IPS-NIHi11 (cell line): Measurements from ENCODE around the gene EIF4A3.
"Not testable (repeated sequence)": the region's sequence is repeated elsewhere in the genome, so short reads cannot be mapped to it uniquely, and the experiment has no call there.

Experiments
- DNase-seq: peaks from one replicate; pipeline ENCODE4 v3.0.0; 2012; ENCODE audit warnings: mixed read lengths, low spot score

EIF4A3 gene

DNA sequence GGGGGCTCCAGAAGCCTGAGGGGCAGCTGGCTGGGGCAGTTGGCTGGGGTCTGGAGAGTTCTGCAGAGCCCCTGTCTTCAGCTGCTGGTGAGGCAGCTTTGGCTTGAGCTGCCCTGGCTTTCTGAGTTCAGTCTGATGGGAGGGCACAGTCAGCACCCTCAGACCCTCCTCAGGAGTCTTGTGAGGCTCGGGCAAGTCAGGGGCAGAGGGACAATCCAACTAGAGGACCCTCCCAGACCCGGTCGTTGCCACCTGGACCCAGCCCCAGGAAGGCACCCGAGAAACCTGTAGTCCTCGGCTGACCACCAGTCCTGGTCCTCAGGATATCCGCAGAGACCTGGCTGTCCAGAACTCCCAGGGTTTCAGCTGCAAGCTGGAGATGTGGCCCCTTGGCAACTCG is 24.8 kb upstream of the EIF4A3 start:
- no peak for DNase-seq

DNA sequence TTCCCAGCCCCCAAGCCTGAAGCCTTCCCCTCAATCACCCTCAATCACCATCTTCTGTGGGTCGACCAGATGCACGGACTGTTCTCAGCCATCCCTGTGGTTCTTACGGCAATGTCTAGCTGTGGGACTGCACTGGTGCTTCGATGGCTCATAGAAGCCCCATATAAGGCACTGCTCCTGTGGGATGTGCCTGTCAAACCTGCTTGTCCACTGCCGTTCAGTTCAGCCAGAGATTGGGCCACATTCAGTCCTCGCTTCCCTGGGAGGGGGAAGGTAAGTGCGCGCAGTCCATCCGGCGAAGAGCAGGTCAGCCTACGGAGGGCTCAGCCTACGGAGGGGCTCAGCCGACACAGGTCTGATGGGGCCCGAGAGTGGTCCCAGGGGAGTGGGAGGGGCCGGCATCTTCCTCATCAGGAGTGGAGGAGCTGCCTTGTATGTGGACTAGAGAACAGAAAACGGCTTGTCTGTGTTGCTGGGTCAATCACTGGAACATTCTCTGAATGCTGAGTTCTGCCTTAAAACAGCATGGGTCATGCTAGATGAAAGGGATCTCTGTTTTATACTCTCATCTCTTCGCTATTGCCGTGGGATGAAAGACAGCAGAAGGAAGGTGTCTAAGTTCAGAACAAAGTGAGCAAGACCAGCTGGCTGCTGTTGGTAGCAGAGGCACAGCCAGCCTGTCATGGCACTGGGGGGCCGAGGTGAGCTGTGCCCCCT is 23.0 kb upstream of the EIF4A3 start, which contains the start of gene CARD14:
Gene CARD14, plus strand, starts transcription at position 247 of the 717 bp plus-strand sequence. CDS start 11,409 bp downstream, outside the sequence.
- peak; percentile 63 for DNase-seq

DNA sequence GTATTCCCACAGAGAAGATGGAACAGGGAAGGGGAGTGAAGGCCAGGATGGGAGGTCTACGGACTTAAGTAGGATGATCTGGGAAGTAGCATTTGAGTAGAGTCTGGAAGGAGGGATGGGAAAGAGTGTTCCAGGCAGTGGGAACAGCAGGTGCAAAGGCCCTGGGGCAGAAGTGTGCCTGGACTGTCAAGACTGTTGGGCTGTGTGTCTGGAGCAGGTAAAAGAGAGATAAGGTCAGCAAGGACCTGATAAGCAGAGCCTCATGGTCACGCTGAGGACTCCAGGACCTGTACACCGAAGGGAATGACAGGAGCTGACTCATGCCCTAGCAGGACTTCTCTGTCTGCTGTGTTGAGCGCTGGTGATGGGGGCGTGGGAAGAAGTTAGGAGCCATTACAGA is 22.2 kb upstream of the EIF4A3 start:
- no peak for DNase-seq

DNA sequence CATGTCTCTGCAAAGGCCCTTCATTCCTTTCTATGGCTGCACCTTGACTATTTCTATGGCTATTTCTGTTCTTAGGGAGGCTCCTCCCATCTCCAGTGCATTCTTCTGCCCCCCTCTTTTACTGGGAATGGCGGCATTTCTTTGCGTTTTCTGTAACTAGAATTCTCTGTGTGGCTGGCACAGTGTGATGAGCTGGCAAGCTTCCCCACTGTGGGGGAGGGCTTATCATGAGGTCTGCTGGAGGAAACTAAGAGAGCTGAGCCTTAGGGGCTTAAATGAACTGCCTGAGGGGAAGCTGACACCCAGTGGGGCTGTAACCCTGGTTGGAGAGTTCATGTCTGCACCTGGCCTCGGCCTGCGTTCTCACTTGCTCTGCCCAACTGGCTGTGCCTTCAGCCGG is 21.4 kb upstream of the EIF4A3 start:
- DNase-seq, result no peak

DNA sequence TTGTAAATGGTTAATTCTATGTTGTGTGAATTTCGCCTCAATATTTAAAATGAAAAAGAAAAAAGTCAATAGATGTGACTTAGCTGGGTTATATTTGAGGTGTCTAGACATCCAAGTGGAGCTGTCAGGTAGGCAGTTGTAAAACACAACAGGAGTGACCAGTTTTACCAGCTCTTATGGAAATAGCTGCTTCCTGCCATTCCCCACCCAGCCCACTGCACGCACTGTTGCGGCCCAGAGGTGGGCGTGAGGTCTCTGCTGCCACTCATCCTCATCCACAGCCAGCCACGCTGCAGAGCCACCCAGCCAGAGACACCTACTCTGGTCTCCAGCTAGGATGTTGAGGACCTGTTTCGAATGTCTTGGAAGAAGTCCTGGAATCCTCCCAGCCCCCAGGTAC is 19.5 kb upstream of the EIF4A3 start:
- no peak for DNase-seq

DNA sequence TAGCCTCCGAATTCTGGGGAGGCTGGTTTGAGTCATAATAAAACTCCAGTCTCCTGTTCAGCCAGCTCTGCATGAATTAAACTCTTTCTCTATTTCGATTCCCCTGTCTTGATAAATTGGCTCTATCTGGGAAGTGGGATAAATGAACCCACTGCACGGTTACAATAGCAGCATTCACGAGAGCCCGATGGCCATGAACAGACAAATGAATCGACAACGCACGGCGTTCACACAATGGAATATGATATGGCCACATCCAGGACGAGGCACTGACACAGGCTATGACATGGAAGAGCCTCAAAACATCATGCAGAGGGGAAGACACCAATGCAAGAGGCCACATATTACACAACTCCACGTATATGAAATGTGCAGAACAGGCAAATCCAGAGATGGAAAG is 17.3 kb upstream of the EIF4A3 start:
- DNase-seq, result no peak

DNA sequence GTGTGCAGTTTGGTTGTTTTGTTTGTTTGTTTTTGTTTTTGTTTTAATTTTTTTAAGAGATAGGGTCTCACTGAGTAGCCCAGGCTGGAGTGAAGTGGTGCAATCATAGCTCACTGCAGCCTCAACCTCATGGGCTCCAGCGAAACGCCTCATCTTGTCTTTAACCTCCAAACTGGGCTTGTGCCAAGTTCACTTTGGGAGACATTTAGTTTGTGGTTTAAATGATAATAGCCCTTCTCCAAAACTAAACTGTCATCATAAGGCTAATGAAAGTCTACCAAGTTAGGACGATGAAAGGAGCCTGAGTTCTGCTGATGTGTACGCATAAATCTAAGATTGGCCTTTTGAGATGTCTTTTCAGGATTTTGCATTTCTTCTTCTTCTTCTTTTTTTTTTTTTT is 16.4 kb upstream of the EIF4A3 start:
- DNase-seq, result no peak

DNA sequence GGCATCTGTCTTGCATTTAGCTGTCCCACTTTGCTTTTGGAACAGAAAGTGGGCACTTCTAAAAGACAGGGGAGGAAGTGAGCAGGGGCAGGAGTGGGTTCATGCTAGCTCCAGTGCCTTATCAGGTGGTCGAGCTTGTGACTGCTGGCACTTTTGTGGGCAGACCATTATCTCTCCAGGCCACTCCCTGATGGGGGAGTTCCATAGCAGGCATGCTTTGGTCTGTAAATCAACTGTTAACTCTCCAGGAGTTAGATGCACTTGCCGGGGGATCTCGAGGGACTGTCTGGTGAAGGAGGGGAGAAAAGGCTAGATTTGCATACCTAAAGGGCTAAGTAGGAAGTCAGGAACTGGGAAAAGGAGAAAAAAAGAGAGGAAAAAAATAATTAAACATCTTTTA is 13.6 kb upstream of the EIF4A3 start:
- no peak for DNase-seq

DNA sequence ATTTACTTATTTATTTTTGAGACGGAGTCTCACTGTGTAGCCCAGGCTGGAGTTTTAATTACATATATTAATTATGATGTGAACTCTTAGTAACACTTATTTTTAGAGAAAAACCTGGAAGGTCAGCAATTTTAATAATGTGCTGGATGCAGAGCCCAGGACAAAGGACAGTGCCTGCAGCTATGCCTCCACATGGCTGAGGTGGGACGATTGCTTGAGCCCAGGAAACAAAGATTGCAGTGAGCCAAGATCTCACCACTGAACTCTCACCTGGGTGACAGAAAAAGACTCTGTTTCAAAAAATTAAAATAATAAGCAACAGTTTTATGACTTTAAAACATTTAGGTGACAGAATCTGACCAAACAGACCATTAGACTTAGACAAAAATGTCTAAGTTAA is 11.9 kb upstream of the EIF4A3 start:
- DNase-seq, result no peak

DNA sequence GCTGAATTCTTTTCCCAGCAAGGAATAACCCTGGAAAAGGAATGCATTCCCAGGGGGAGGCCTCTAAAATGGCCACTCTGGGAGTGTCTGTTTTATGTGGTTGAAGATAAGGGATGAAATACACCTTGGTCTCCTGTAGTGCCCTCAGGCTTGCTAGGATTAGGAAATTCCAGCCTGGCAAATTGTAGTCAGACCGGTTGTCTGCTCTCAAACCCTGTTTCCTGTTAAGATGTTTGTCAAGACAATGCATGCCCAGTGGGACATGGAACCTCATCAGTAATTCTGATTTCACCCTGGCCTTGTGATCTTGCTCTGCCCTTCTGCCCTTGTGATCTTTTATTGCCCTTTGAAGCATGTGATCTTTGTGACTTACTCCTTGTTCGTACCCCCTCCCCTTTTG is 8.7 kb upstream of the EIF4A3 start:
- DNase-seq, result not testable (repeated sequence)

DNA sequence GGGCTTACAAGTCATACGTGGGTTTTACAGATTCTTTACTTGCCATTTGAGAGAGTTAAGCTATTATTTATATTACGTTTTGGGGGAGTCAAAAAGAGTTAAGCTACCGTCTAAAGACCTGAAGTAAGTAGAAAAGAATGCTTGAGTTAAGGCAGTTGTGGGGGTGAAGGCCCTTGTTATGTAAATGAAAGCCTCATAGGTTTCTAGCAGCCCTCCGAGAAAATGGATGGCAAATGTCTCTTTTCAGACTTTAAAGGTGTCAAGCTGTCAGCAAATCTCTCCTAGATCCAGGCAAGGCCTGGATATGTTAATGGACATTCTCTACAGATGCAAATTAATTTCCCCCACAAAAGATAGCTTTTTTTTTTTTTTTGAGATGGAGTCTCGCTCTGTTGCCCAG is 7.2 kb upstream of the EIF4A3 start:
- no peak for DNase-seq

DNA sequence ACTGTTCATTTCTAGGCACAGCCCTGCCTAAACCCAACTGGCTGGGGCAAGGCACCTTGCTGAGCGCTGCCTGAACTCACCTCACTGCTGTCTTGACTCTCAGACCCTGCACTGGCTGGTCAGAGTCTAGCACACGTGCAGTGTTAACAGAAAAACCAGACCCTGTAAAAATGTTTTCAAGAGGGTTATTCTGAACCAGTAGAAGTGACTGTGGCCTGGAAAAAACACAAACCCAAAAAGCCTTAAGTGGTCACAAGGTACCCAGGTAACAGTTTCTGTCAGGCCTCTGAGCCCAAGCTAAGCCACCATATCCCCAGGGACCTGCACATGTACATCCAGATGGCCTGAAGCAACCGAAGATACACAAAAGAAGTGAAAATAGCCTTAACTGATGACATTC is 6.1 kb upstream of the EIF4A3 start:
- no peak for DNase-seq

DNA sequence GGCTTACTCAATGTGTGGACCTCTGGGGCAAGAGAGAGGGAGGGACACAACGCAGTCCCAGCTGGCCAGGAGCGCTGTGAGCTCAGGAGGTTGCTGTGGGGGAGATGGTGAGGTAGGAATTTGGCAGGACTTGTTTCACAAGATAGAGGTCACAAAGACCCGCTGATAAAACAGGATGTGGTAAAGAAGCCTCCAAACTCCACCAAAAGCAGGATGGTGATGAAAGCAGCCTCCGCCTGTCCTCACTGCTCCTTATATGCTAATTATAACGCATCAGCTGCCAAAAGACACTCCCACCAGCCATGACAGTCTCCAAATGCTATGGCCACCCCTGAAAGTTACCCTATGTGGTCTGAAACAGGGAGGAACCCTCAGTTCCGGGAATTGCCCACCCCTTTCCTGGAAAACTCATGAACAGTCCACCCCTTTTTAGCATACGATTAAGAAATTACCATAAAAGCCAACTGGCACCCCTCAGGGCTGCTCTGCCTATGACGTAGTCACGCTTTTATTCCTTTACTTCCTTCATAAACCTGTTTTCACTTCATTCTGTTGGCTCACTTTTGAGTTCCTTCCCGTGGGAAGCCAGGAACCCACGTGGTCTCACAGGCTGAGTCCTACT is 5.3 kb upstream of the EIF4A3 start:
- DNase-seq, result no peak

DNA sequence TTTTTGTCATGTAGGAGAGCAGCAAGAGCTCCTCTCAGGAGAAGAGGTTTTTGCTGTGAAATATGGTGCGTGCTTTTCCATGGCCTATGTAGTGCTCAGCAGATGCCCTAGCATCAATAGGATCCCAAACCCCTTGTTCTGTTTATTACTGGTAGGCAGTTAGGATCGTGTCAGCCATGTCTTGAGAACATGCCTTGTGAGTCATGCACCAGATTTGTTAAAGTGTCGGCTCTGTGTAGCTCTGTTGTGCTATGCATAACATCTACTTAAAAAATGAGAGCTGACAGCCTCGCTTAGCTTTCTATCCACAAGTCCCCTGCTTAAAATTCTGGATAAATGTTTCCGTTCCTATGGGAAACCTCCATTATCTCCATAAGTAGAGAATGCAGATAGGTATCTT is 4.4 kb upstream of the EIF4A3 start:
- DNase-seq, result no peak

DNA sequence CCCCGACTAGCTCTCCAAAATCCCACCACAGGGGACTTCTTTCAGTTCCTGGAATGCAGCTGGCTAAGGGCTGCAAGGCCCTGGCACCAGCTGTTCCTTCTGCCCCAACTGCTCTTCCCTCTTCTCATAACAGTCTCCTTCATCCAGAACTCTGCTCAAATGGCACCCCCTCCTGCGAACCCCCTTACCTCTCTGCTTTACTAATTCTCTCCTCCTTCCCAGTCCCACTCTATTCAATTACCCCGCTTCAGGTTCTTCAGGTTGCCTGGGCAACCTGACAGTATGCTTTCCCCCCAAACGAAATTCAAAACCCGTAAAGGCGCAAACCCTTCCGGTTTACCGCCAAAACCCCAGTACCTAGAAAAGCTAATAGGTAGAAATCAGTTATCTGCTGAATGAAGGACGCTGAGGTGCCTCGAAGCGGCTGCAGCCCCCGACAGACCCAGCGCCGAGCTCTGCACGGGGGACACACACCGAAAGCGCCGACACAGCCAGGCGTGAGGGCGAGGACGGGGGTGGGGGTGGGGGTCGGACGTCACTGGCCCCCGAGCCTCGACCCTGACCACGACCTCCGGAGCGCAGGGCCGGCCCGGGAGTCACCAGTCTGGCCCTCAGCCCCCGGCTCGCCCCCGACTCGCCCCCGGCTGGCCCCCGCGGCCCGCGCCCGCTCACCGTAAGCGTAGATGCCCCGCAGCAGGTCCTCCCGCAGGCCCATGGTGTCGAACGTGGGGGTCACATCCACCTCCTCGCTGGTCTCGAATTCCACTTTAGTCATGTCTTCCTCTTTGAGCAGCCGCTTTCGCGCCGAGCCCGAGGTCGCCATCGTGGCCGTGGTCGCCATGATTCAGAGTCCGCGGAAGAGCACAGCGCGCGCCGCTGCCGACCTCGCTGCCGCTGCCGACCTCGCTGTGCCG is 550 bp downstream of the EIF4A3 start:
- peak; percentile 43 for DNase-seq

DNA sequence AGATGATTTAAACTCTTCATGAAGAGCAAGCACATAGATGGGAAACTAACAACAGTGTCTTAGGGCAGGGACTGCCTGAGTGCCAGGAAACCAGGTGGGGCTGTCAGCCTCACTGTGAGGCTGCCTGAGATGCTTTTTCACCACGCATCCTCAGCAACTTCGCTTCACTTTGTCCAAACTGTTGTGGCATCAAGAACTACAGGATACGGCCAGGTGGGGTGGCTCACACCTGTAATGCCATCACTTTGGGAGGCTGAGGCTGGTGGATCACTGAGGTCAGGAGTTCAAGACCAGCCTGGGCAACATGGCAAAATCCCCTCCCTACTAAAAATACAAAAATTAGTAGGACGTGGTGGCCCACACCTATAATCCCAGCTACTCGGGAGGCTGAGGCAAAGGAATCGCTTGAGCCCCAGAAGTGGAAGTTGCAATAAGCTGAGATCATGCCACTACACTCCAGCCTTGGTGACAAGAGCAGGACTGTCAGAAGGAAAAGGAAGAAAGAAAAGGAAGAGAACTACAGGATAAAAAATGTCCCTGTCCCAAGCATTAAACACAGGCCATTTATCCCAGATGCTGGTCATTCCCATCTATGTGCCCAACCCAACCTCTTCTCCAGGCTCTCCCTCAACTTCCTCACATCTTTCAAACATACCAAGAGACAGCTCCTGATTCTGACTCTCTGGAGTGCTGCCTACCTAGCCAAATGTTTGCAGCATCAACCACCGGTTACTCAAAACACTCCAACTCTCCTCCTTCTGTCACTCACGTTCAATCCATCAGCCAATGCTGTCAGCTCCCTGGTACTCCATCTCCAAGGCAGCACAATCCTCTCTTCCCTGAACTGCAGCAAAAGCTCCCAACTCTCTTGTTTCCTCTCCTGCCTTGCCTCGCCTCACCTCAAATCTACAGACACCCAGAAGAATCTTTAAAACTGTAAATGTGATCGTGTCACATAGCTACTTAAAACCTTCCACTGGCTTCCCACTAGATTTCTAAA is 1.6 kb downstream of the EIF4A3 start:
- DNase-seq, result no peak

DNA sequence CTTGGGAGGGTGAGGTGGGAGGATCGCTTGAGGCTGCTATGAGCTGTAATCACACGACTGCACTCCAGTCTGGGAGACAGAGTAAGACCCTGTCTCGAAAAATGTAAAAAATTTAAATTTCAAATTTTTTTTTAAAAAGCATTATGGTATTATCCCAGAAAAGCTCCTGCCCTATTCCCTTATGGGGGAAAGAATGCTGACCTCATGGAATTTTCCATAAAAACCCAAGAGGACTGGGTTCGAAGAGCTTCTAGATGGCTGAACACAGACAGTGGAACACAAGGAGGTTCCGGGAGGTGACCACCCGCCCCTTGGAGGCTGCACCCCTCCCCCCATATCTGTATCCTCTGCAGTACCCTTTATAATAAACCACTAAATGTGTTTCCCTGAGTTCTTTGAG is 4.0 kb downstream of the EIF4A3 start:
- DNase-seq, result no peak

DNA sequence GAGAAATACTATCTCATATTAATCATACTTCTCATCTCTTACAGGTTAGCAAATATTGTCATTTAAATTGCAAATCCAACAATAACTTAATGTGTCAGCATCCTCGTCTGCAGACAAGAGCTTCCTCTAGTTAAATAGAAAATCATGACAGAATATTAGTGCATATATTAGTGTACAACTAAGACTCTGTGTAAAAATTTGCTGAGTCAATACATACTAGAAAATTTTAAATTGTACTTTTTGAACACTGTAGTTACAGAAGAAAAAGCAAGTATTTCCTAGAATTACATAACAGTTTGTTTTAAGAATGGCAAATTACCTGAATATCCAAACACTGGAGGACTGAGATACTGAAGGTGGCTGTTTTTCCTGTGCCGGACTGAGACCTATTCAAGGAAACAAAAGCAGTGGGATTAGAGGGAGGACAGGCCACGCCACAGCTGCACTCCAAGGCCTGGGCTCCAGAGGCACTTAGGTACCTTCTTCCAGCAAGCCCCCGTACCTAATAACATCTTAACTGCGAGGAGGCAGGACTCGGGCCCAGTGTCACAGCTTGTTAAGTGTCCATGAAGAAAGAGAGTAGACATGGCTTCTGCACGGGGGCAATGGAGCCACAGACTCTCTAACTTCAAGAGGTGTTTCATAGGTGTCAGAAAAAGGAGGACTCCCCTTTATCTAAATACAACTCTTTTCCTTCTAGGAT is 5.3 kb downstream of the EIF4A3 start:
- DNase-seq, result no peak

DNA sequence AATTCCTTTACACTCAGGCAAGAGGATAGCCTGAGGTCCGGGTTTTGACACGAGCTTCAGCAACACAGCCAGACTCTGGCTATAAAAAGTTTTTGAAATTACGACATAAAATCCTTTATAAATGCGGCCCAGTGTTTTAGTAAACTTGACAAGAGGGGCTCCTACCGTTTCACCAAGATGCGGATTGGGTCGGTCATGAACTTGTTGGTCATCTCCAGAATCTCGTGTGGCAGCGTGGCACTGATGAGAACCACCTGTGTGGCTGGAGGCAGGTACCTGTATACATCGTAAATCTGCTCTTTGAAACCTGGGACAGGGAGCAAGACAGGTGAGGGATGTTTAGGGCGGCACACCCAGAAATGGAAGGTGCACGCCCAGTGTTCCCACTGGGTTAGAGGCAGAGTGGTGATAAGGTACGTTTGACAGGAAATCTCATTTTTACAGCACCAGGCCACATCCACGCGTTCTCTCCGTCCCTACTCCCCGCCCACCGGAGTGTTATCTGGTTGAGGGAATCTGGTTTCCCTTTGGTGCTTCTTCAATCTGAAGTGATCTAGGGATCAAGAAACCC is 8.0 kb downstream of the EIF4A3 start:
- DNase-seq, result no peak

DNA sequence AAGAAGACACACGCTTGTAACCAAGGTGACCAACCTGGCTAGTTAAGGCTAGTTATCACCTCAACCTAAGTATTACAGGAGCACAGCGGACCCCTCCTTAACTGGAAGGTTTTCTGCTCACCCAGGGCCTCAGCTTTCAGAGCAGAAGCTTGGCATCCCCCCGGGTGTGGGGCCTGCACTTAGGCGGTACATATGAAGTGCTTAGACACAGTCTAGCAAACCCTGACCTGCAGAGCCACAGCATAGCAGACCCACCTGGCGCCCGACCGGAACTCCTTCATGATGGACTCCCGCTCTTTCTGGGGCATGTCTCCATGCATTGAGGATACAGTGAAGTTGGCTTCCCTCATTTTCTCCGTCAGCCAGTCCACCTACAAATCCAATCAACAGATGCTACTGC is 9.8 kb downstream of the EIF4A3 start:
- no peak for DNase-seq

DNA sequence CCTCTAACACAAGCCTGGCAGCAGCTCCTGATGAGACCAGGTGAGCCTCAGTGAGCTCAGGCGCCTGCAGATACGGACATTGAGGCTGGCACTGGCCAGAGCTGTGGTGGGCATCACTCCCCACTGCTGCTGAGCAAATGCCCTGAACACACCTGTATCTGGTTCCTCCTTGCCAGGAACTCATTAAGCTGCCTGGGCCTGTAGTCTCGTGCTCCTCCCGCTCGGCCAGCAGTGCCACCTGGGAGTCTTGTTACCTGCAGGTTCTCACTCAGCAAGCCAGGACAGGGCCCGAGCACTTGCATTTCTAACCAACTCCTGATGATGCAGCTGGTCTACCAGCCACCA is 13.3 kb downstream of the EIF4A3 start:
- DNase-seq, result no peak
